ENCODE results near the gene ATG14.
"Not testable (repeated sequence)": the region's sequence is repeated elsewhere in the genome, so short reads cannot be mapped to it uniquely, and the experiment has no call there.

Gene ATG14

GRCh38 chr14:55411426-55412389 is at the start of gene ATG14:
Gene ATG14 (minus strand): TSS chr14:55411830. CDS start chr14:55411822, 8 bp downstream.
- DNase-seq, result peak; percentile 67

GRCh38 chr14:55458800-55459515 is 47.3 kb upstream of the ATG14 start:
- DNase-seq, result no peak

- no peak for DNase-seq
These were observed 45.9 kb upstream of the ATG14 start for GRCh38 chr14:55457496-55457895.

- not testable (repeated sequence) for DNase-seq
These were observed 44.8 kb upstream of the ATG14 start for GRCh38 chr14:55456411-55456810.

- no peak for DNase-seq
These were observed 42.8 kb upstream of the ATG14 start for GRCh38 chr14:55454264-55455002.

GRCh38 chr14:55451950-55452349 is 40.3 kb upstream of the ATG14 start:
- no peak for DNase-seq

- DNase-seq, result no peak
These were observed 39.8 kb upstream of the ATG14 start for GRCh38 chr14:55451398-55451797.

GRCh38 chr14:55450987-55451386 is 39.4 kb upstream of the ATG14 start:
- no peak for DNase-seq

- no peak for DNase-seq
These were observed 38.9 kb upstream of the ATG14 start for GRCh38 chr14:55450539-55450938.

- DNase-seq, result no peak
These were observed 38.5 kb upstream of the ATG14 start for GRCh38 chr14:55450124-55450523.

GRCh38 chr14:55449116-55449515 is 37.5 kb upstream of the ATG14 start:
- no peak for DNase-seq

- no peak for DNase-seq
These were observed 36.5 kb upstream of the ATG14 start for GRCh38 chr14:55448141-55448614.

GRCh38 chr14:55446833-55447232 is 35.2 kb upstream of the ATG14 start:
- no peak for DNase-seq

GRCh38 chr14:55446127-55446736 is 34.6 kb upstream of the ATG14 start:
- DNase-seq, result peak; percentile 14

GRCh38 chr14:55441286-55441685 is 29.7 kb upstream of the ATG14 start:
- no peak for DNase-seq

- DNase-seq, result no peak
These were observed 28.8 kb upstream of the ATG14 start, which contains the start of gene TBPL2 for GRCh38 chr14:55440385-55440784. Gene TBPL2 (minus strand): TSS chr14:55440616. CDS start chr14:55440449, 167 bp downstream.

GRCh38 chr14:55438066-55438683 is 26.5 kb upstream of the ATG14 start:
- DNase-seq, result no peak

GRCh38 chr14:55436931-55437330 is 25.3 kb upstream of the ATG14 start:
- no peak for DNase-seq

- no peak for DNase-seq
These were observed 24.9 kb upstream of the ATG14 start for GRCh38 chr14:55436519-55436918.

- DNase-seq, result no peak
These were observed 23.2 kb upstream of the ATG14 start for GRCh38 chr14:55434805-55435174.

GRCh38 chr14:55433880-55434804 is 22.5 kb upstream of the ATG14 start:
- no peak for DNase-seq
